ENCODE results near the gene EFNA5. TPM values are rescaled to one million over a fixed set of nuclear protein-coding genes. Genes with fewer than 3 reads are reported as not detected.

Gene EFNA5
- total RNA-seq, 1 donor from 2014 or later, result 12.6 TPM

GRCh38 chr5:107565791-107566767 lies 104.7 kb downstream of the EFNA5 start:
- no peak for TF ChIP-seq CTCF (IDR thresholded peaks at IDR 0.05; ENCODE audit: insufficient read depth, low read length, poor library complexity, severe bottlenecking)
- no peaks in the 10 kb centered on the region for H3K27me3 ChIP-seq (ENCODE audit: control insufficient read depth, insufficient read depth, low read length)
- H3K4me3 ChIP-seq (ENCODE audit: low read depth, low read length), result no peak overlapping the region
- no peaks in the 10 kb centered on the region for H3K36me3 ChIP-seq (ENCODE audit: control insufficient read depth, insufficient read depth, low read length)
- no peak for DNase-seq (ENCODE audit: low read depth)

DNA sequence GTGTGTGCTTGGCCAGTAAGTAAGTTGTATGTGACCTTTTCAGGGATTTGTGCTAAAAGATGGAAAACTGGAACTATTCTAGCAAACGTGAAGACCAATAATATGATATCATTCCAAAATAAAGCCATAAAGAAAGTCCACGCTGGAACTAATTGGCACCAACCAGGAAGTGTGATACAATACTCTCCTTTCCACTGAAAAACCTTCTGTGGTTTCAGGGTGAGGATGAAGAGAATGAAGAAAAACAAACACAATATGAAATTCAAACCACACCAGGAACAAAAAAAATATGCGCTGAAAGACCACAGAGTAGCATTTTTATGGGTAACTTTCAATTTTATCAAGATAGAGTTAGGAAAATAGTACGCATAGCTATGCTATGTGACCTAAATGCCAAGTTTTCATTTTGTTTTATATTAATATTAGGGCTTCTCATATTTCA lies 105.8 kb downstream of the EFNA5 start:
- Histone ChIP-seq H3K36me3 (ENCODE audit: control insufficient read depth, insufficient read depth, low read length) (no peaks in the 10 kb centered on the region), H3K4me3 (ENCODE audit: low read depth, low read length) (no peak overlapping the region), H3K27me3 (ENCODE audit: control insufficient read depth, insufficient read depth, low read length) (no peaks in the 10 kb centered on the region)
- no peak for DNase-seq (ENCODE audit: low read depth)
- no peak for TF ChIP-seq CTCF (IDR thresholded peaks at IDR 0.05; ENCODE audit: insufficient read depth, low read length, poor library complexity, severe bottlenecking)

GRCh38 chr5:107563959-107564544 lies 106.7 kb downstream of the EFNA5 start:
- no peak overlapping the region for H3K4me3 ChIP-seq (ENCODE audit: low read depth, low read length)
- no peak for TF ChIP-seq CTCF (IDR thresholded peaks at IDR 0.05; ENCODE audit: insufficient read depth, low read length, poor library complexity, severe bottlenecking)
- H3K27me3 ChIP-seq (ENCODE audit: control insufficient read depth, insufficient read depth, low read length), result no peaks in the 10 kb centered on the region
- no peaks in the 10 kb centered on the region for H3K36me3 ChIP-seq (ENCODE audit: control insufficient read depth, insufficient read depth, low read length)
- DNase-seq (ENCODE audit: low read depth), result no peak

- H3K4me3 ChIP-seq (ENCODE audit: low read depth, low read length), result no peak overlapping the region
- no peak for TF ChIP-seq CTCF (IDR thresholded peaks at IDR 0.05; ENCODE audit: insufficient read depth, low read length, poor library complexity, severe bottlenecking)
- no peaks in the 10 kb centered on the region for H3K36me3 ChIP-seq (ENCODE audit: control insufficient read depth, insufficient read depth, low read length)
- no peak for DNase-seq (ENCODE audit: low read depth)
- no peaks in the 10 kb centered on the region for H3K27me3 ChIP-seq (ENCODE audit: control insufficient read depth, insufficient read depth, low read length)
Observed at GRCh38 chr5:107560377-107560776, 110.4 kb downstream of the EFNA5 start.

DNA sequence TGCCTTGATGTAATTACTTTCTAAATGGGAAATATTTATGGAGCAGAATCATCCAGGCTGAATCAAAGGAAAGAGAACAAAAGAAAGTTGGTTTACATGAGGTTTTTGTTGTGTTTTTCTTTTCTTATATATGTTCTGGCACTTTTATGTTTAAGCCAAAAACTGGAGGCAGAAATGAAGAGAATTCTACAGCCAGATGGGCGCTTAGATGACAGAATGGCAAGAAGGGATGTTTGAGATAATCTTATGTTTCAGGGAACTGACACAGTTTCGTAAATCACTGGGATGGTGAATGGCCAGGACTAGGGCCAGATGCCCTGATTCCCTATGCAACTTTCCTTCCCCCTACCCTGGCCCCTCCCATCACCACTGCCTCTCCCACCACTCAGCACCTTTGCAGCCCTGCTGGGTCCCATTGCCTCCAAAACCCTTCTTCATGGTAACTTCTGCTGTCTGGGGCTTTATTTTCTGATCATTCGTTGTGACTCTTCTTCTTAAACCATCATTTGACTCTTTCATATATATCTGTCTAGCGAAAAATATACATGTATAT lies 111.8 kb downstream of the EFNA5 start:
- no peak for TF ChIP-seq CTCF (IDR thresholded peaks at IDR 0.05; ENCODE audit: insufficient read depth, low read length, poor library complexity, severe bottlenecking)
- no peaks in the 10 kb centered on the region for H3K36me3 ChIP-seq (ENCODE audit: control insufficient read depth, insufficient read depth, low read length)
- no peak for DNase-seq (ENCODE audit: low read depth)
- no peak overlapping the region for H3K4me3 ChIP-seq (ENCODE audit: low read depth, low read length)
- H3K27me3 ChIP-seq (ENCODE audit: control insufficient read depth, insufficient read depth, low read length), result no peaks in the 10 kb centered on the region
